HepG2 (cell line): ENCODE results near the gene COQ5. TPM values are rescaled to one million over a fixed set of nuclear protein-coding genes. Genes with fewer than 3 reads are reported as not detected.

Experiments used
- AGO1 ChIP-seq: fragments of 200-400 bp; formaldehyde crosslinking; IDR thresholded peaks from 2 replicates; pipeline ENCODE4 v1.6.1; 2017; ENCODE audit warnings: mild to moderate bottlenecking, low read depth, low read length, moderate library complexity; ENCODE audit not compliant: poor library complexity, severe bottlenecking
- ARID2 ChIP-seq: sonication (generic); formaldehyde crosslinking; IDR thresholded peaks from 2 replicates; pipeline ENCODE4 v1.8.1; 2022; ENCODE audit warnings: mild to moderate bottlenecking, missing genetic modification reagents, borderline replicate concordance
- CEBPB ChIP-seq: IDR thresholded peaks from 2 replicates; pipeline ENCODE4 v1.6.1; 2011; ENCODE audit warnings: low read depth, low read length, improper control_type of control experiment, borderline replicate concordance
- DNMT1 ChIP-seq: sonication (generic); formaldehyde crosslinking; IDR thresholded peaks from 2 replicates; pipeline ENCODE4 v1.5.1; 2020; ENCODE audit warnings: mild to moderate bottlenecking, missing genetic modification reagents
- ELF1 ChIP-seq: sonication (generic); formaldehyde crosslinking; IDR thresholded peaks from 2 replicates; pipeline ENCODE4 v1.4.0; 2020; ENCODE audit warnings: missing genetic modification reagents
- EZH2 ChIP-seq: conservative IDR thresholded peaks from 2 replicates; pipeline ENCODE4 v1.6.1; 2012; ENCODE audit warnings: mild to moderate bottlenecking, low read depth, low read length, moderate library complexity
- GLI4 ChIP-seq: sonication (generic); formaldehyde crosslinking; IDR thresholded peaks from 2 replicates; pipeline ENCODE4 v1.5.1; 2020; ENCODE audit warnings: missing genetic modification reagents, mild to moderate bottlenecking, moderate library complexity, borderline replicate concordance
- KLF6 ChIP-seq: IDR thresholded peaks from 2 replicates; pipeline ENCODE4 v1.8.0; 2016; ENCODE audit warnings: missing biosample characterization, missing genetic modification reagents
- MEIS2 ChIP-seq: sonication (generic); formaldehyde crosslinking; IDR thresholded peaks from 2 replicates; pipeline ENCODE4 v1.9.0; 2021; ENCODE audit warnings: mild to moderate bottlenecking, missing genetic modification reagents
- SMC3 ChIP-seq: IDR thresholded peaks from 2 replicates; pipeline ENCODE4 v1.6.1; 2011; ENCODE audit warnings: low read length, improper control_type of control experiment
- SNRNP70 ChIP-seq: fragments of 200-400 bp; formaldehyde crosslinking; IDR thresholded peaks from 2 replicates; pipeline ENCODE4 v1.6.1; 2017; ENCODE audit warnings: mild to moderate bottlenecking, low read depth, low read length, moderate library complexity
- SRY ChIP-seq: sonication (generic); formaldehyde crosslinking; IDR thresholded peaks from 2 replicates; pipeline ENCODE4 v1.8.0; 2022; ENCODE audit warnings: mild to moderate bottlenecking, missing genetic modification reagents
- TCF7 ChIP-seq: sonication (generic); IDR thresholded peaks from 2 replicates; pipeline ENCODE4 v1.6.1; 2016; ENCODE audit warnings: antibody characterized with exemption, low read depth
- ZC3H4 ChIP-seq: sonication (generic); formaldehyde crosslinking; IDR thresholded peaks from 2 replicates; pipeline ENCODE4 v1.4.0; 2020; ENCODE audit warnings: missing genetic modification reagents, borderline replicate concordance
- ZNF260 ChIP-seq: sonication (generic); formaldehyde crosslinking; IDR thresholded peaks from 2 replicates; pipeline ENCODE4 v1.4.0; 2020; ENCODE audit warnings: missing genetic modification reagents, low read depth, mild to moderate bottlenecking, borderline replicate concordance
- ZNF34 ChIP-seq: sonication (generic); formaldehyde crosslinking; IDR thresholded peaks from 2 replicates; pipeline ENCODE4 v1.4.0; 2020; ENCODE audit warnings: mild to moderate bottlenecking, missing genetic modification reagents, borderline replicate concordance
- ZNF451 ChIP-seq: sonication (generic); formaldehyde crosslinking; IDR thresholded peaks from 2 replicates; pipeline ENCODE4 v1.5.0; 2020; ENCODE audit warnings: mild to moderate bottlenecking, missing genetic modification reagents
- ZNF550 ChIP-seq: sonication (generic); formaldehyde crosslinking; IDR thresholded peaks from 2 replicates; pipeline ENCODE4 v1.4.0; 2020; ENCODE audit warnings: mild to moderate bottlenecking, missing genetic modification reagents, borderline replicate concordance
- ZNF605 ChIP-seq: sonication (generic); formaldehyde crosslinking; IDR thresholded peaks from 2 replicates; pipeline ENCODE4 v1.8.0; 2022; ENCODE audit warnings: mild to moderate bottlenecking, missing genetic modification reagents
- ZNF782 ChIP-seq: sonication (generic); formaldehyde crosslinking; IDR thresholded peaks from 2 replicates; pipeline ENCODE4 v1.4.0; 2020; ENCODE audit warnings: missing genetic modification reagents, mild to moderate bottlenecking, borderline replicate concordance
- ZNF841 ChIP-seq: sonication (generic); formaldehyde crosslinking; IDR thresholded peaks from 2 replicates; pipeline ENCODE4 v1.8.1; 2023; ENCODE audit warnings: missing genetic modification reagents, borderline replicate concordance
- ZSCAN9 ChIP-seq: IDR thresholded peaks from 2 replicates; pipeline ENCODE4 v1.6.1; 2016; ENCODE audit warnings: borderline replicate concordance
- ZZZ3 ChIP-seq: sonication (generic); formaldehyde crosslinking; IDR thresholded peaks from 2 replicates; pipeline ENCODE4 v1.4.0; 2020; ENCODE audit warnings: missing genetic modification reagents, mild to moderate bottlenecking, borderline replicate concordance
- polyA plus RNA-seq, 8 experiments: library from polyadenylated mRNA; depleted of rRNA in 3 of 8; stranded (reverse) in 7 of 8; unstranded in 1 of 8; fragments of >200 nt; fragmentation: Illumina TruSeq in 4 of 8; extraction: Trizol in 4 of 8; gene quantifications; 2 replicates each; pipeline versions ENCODE4 v1.2.1 to v1.2.3, GENCODE V29; 2011 to 2016; ENCODE audit warnings: low read depth in 4 of 8, missing spikeins in 1 of 8, mixed read lengths in 1 of 8; ENCODE audit not compliant: insufficient read depth in 1 of 8
- total RNA-seq, 5 experiments: library from RNA; depleted of rRNA; stranded (reverse); fragments of >200 nt; fragmentation: Illumina TruSeq; extraction: Trizol; gene quantifications; 2 replicates each; pipeline ENCODE4 v1.2.3, GENCODE V29; 2016; ENCODE audit warnings: low read depth in 1 of 5
- TF ChIP-seq, protein P1 (sequence below): IDR thresholded peaks from 2 replicates; pipeline ENCODE4 v1.6.1; 2016
- TF ChIP-seq, protein P2 (sequence below): IDR thresholded peaks from 2 replicates; pipeline ENCODE4 v1.6.1; 2016; ENCODE audit warnings: missing compliant biosample characterization, missing genetic modification reagents, borderline replicate concordance
- TF ChIP-seq, protein P3 (sequence below): sonication (generic); formaldehyde crosslinking; IDR thresholded peaks from 2 replicates; pipeline ENCODE4 v1.4.0; 2020; ENCODE audit warnings: missing genetic modification reagents
- TF ChIP-seq, protein P4 (sequence below): fragments of 450-650 bp; IDR thresholded peaks from 2 replicates; pipeline ENCODE4 v1.6.1; 2017; ENCODE audit warnings: mild to moderate bottlenecking

The COQ5 gene
- total and polyA plus RNA-seq, 2 of the 13 experiments (the other 11 are each of a cell fraction or from before 2014, with no cell fraction given) = 36.4 to 41.5 TPM

DNA sequence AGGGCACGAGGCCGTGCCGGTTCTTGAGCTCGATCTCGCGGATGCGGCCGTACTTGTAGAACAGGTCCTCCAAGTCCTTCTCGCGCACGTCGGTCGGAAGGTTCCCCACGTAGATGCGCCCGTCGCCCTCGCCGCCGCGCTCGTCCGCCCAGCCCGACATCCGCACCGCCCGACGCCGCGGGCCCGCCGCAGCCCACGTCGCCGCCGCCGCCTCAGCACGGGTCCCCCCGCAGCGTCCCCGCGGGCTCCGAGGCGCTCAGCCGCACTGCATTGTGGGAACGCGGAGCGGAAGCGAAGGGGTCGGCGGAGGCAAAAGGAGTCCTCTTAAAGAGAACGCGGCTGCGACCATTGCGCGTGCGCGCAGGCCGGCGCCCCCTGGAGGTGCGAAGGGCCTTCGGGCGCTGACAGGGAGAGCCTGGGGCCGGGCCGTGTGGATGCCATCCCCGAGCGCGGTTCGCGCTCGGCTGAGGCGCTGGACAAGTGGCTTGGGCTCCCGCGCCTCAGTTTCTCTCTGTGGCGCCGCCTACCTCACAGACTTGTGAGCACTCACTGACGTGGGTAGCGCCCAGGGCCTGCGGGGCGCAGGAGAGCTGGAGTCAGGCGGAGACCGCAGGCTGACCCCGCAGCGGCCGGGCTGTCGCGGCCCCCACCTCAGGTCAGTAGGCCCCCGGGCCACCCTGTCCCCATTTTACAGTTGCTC lies 59.4 kb downstream of the COQ5 start, which contains the start of gene SRSF9 (continued):
- TF ChIP-seq KLF6 (CRISPR knock-in tag) (peak; percentile 52; the same call in 1 of the 2 replicates), TCF7 (no peak), ZSCAN9 (CRISPR knock-in tag) (0 out of 2 replicates have a peak, but pooled peaks have one; percentile 23), ZNF605 (CRISPR knock-in tag) (peak; percentile 93), MEIS2 (CRISPR knock-in tag) (peak; percentile 69; the same call in 1 of the 2 replicates), ZNF34 (CRISPR knock-in tag) (no peak), ZNF782 (CRISPR knock-in tag) (no peak; the same call in 1 of the 2 replicates), SMC3 (no peak), DNMT1 (CRISPR knock-in tag) (no peak), EZH2 (no peak), ZNF451 (CRISPR knock-in tag) (no peak; the same call in 1 of the 2 replicates), GLI4 (CRISPR knock-in tag) (no peak), CEBPB (no peak), ZNF260 (CRISPR knock-in tag) (no peak), ZNF550 (CRISPR knock-in tag) (no peak), SNRNP70 (no peak), AGO1 (no peak), ZNF841 (CRISPR knock-in tag) (no peak), ZZZ3 (no peak), SRY (CRISPR knock-in tag) (peak; percentile 32; the same call in 1 of the 2 replicates), ZC3H4 (CRISPR knock-in tag) (no peak), ELF1 (CRISPR knock-in tag) (peak; percentile 88), ARID2 (no peak)
- TF ChIP-seq, protein P1, sequence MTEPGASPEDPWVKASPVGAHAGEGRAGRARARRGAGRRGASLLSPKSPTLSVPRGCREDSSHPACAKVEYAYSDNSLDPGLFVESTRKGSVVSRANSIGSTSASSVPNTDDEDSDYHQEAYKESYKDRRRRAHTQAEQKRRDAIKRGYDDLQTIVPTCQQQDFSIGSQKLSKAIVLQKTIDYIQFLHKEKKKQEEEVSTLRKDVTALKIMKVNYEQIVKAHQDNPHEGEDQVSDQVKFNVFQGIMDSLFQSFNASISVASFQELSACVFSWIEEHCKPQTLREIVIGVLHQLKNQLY = no peak; the same call in 1 of the 2 replicates
- TF ChIP-seq, protein P2, sequence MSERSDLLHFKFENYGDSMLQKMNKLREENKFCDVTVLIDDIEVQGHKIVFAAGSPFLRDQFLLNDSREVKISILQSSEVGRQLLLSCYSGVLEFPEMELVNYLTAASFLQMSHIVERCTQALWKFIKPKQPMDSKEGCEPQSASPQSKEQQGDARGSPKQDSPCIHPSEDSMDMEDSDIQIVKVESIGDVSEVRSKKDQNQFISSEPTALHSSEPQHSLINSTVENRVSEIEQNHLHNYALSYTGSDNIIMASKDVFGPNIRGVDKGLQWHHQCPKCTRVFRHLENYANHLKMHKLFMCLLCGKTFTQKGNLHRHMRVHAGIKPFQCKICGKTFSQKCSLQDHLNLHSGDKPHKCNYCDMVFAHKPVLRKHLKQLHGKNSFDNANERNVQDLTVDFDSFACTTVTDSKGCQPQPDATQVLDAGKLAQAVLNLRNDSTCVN (CRISPR knock-in tag) = no peak
- TF ChIP-seq, protein P3, sequence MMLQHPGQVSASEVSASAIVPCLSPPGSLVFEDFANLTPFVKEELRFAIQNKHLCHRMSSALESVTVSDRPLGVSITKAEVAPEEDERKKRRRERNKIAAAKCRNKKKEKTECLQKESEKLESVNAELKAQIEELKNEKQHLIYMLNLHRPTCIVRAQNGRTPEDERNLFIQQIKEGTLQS (CRISPR knock-in tag) = no peak; the same call in 1 of the 2 replicates
- TF ChIP-seq, protein P4, sequence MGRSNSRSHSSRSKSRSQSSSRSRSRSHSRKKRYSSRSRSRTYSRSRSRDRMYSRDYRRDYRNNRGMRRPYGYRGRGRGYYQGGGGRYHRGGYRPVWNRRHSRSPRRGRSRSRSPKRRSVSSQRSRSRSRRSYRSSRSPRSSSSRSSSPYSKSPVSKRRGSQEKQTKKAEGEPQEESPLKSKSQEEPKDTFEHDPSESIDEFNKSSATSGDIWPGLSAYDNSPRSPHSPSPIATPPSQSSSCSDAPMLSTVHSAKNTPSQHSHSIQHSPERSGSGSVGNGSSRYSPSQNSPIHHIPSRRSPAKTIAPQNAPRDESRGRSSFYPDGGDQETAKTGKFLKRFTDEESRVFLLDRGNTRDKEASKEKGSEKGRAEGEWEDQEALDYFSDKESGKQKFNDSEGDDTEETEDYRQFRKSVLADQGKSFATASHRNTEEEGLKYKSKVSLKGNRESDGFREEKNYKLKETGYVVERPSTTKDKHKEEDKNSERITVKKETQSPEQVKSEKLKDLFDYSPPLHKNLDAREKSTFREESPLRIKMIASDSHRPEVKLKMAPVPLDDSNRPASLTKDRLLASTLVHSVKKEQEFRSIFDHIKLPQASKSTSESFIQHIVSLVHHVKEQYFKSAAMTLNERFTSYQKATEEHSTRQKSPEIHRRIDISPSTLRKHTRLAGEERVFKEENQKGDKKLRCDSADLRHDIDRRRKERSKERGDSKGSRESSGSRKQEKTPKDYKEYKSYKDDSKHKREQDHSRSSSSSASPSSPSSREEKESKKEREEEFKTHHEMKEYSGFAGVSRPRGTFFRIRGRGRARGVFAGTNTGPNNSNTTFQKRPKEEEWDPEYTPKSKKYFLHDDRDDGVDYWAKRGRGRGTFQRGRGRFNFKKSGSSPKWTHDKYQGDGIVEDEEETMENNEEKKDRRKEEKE = no peak
